ENCODE results near the gene OSBPL10.
A peak's percentile ranks its signal among the peaks of the same experiment; 100 is the strongest.

Gene OSBPL10

GRCh38 chr3:31733234-31733667, 247.8 kb downstream of the OSBPL10 start:
- no peak for TF ChIP-seq GLIS3 (CRISPR knock-in tag; IDR thresholded peaks at IDR 0.05)
- TF ChIP-seq ISL1 (CRISPR knock-in tag; IDR thresholded peaks at IDR 0.05): peak; percentile 80
- TF ChIP-seq, protein P1, sequence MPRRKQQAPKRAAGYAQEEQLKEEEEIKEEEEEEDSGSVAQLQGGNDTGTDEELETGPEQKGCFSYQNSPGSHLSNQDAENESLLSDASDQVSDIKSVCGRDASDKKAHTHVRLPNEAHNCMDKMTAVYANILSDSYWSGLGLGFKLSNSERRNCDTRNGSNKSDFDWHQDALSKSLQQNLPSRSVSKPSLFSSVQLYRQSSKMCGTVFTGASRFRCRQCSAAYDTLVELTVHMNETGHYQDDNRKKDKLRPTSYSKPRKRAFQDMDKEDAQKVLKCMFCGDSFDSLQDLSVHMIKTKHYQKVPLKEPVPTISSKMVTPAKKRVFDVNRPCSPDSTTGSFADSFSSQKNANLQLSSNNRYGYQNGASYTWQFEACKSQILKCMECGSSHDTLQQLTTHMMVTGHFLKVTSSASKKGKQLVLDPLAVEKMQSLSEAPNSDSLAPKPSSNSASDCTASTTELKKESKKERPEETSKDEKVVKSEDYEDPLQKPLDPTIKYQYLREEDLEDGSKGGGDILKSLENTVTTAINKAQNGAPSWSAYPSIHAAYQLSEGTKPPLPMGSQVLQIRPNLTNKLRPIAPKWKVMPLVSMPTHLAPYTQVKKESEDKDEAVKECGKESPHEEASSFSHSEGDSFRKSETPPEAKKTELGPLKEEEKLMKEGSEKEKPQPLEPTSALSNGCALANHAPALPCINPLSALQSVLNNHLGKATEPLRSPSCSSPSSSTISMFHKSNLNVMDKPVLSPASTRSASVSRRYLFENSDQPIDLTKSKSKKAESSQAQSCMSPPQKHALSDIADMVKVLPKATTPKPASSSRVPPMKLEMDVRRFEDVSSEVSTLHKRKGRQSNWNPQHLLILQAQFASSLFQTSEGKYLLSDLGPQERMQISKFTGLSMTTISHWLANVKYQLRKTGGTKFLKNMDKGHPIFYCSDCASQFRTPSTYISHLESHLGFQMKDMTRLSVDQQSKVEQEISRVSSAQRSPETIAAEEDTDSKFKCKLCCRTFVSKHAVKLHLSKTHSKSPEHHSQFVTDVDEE (CRISPR knock-in tag; IDR thresholded peaks at IDR 0.05): no peak
- ATAC-seq: no peak

DNA sequence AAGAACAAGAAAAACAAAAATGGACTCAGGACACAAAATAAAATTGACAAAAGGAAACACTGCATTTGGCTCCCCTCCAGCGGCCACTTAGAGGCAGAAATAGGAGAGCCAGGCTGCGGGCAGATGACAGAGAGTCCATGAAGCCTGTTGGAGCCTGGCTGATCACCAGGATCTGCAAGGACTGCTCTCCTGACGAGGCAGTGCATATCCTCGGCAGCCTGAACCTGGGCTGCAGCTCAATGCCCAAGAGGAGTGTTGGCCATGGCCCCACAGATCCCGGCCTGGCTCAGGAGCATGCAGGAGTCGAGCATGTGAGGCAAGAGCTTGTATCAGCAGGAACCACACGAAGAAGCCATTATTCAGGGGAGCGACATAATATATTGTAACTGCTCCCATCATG, 248.5 kb downstream of the OSBPL10 start:
- TF ChIP-seq ISL1 (CRISPR knock-in tag; IDR thresholded peaks at IDR 0.05) (no peak), ARNTL (CRISPR knock-in tag; IDR thresholded peaks at IDR 0.05; ENCODE audit: borderline replicate concordance, low read depth) (no peak), ZC3H10 (CRISPR knock-in tag; IDR thresholded peaks at IDR 0.05) (no peak), TCF4 (CRISPR knock-in tag; IDR thresholded peaks at IDR 0.05; ENCODE audit: borderline replicate concordance) (no peak), POU6F1 (CRISPR knock-in tag; IDR thresholded peaks at IDR 0.05; ENCODE audit: borderline replicate concordance, low read depth) (no peak)
- peak; percentile 32; the same call in 1 of the 3 replicates for ATAC-seq

DNA sequence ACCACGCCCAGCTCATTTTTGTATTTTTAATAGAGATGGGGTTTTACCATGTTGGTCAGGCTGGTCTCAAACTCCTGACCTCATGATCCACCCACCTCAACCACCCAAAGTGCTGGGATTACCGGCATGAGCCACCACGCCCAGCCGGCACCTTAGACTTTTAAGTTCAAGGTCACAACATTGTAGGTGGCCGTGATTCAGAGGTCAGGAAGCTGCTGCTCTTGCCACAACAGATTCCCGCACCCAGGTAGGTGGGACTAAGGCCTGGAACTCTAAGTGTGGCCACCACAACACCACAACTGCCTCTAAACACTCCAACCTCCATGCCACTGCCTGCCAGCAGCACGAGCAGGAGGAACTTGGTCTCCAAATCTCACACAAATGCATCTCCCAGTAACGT, 251.5 kb downstream of the OSBPL10 start:
- ATAC-seq: no peak
- TF ChIP-seq GLIS3 (CRISPR knock-in tag; IDR thresholded peaks at IDR 0.05) (no peak), OSR1 (CRISPR knock-in tag; IDR thresholded peaks at IDR 0.05) (no peak), PATZ1 (CRISPR knock-in tag; IDR thresholded peaks at IDR 0.05; ENCODE audit: borderline replicate concordance) (no peak), RARB (CRISPR knock-in tag; IDR thresholded peaks at IDR 0.05) (no peak), BACH2 (CRISPR knock-in tag; IDR thresholded peaks at IDR 0.05; ENCODE audit: borderline replicate concordance) (no peak), TOX (CRISPR knock-in tag; IDR thresholded peaks at IDR 0.05; ENCODE audit: borderline replicate concordance) (no peak), ZNF565 (CRISPR knock-in tag; conservative IDR thresholded peaks at IDR 0.05; ENCODE audit: low read depth) (no peak), ARNTL (CRISPR knock-in tag; IDR thresholded peaks at IDR 0.05; ENCODE audit: borderline replicate concordance, low read depth) (no peak), ESRRG (CRISPR knock-in tag; IDR thresholded peaks at IDR 0.05) (no peak), TCF4 (CRISPR knock-in tag; IDR thresholded peaks at IDR 0.05; ENCODE audit: borderline replicate concordance) (no peak), SNAI2 (CRISPR knock-in tag; IDR thresholded peaks at IDR 0.05) (no peak), ZFP30 (CRISPR knock-in tag; IDR thresholded peaks at IDR 0.05) (no peak), ZC3H10 (CRISPR knock-in tag; IDR thresholded peaks at IDR 0.05) (no peak), POU6F1 (CRISPR knock-in tag; IDR thresholded peaks at IDR 0.05; ENCODE audit: borderline replicate concordance, low read depth) (no peak), PPARA (CRISPR knock-in tag; IDR thresholded peaks at IDR 0.05; ENCODE audit: borderline replicate concordance) (no peak), ZNF70 (CRISPR knock-in tag; IDR thresholded peaks at IDR 0.05) (no peak)
- TF ChIP-seq, protein P2, sequence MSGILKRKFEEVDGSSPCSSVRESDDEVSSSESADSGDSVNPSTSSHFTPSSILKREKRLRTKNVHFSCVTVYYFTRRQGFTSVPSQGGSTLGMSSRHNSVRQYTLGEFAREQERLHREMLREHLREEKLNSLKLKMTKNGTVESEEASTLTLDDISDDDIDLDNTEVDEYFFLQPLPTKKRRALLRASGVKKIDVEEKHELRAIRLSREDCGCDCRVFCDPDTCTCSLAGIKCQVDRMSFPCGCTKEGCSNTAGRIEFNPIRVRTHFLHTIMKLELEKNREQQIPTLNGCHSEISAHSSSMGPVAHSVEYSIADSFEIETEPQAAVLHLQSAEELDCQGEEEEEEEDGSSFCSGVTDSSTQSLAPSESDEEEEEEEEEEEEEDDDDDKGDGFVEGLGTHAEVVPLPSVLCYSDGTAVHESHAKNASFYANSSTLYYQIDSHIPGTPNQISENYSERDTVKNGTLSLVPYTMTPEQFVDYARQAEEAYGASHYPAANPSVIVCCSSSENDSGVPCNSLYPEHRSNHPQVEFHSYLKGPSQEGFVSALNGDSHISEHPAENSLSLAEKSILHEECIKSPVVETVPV (CRISPR knock-in tag; IDR thresholded peaks at IDR 0.05): no peak
- TF ChIP-seq, protein P1 (CRISPR knock-in tag; IDR thresholded peaks at IDR 0.05): no peak
- TF ChIP-seq, protein P3, sequence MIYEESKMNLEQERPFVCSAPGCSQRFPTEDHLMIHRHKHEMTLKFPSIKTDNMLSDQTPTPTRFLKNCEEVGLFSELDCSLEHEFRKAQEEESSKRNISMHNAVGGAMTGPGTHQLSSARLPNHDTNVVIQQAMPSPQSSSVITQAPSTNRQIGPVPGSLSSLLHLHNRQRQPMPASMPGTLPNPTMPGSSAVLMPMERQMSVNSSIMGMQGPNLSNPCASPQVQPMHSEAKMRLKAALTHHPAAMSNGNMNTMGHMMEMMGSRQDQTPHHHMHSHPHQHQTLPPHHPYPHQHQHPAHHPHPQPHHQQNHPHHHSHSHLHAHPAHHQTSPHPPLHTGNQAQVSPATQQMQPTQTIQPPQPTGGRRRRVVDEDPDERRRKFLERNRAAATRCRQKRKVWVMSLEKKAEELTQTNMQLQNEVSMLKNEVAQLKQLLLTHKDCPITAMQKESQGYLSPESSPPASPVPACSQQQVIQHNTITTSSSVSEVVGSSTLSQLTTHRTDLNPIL (CRISPR knock-in tag; IDR thresholded peaks at IDR 0.05; ENCODE audit: low read depth): no peak

All from SK-N-SH treated with all-trans-retinoic acid at 6 μM for 48 hours (cell line).